Activated CD4-positive, alpha-beta T cell treated with anti-CD3 and anti-CD28 coated beads, Interleukin-2, amount 50 U/mL, for 1 hour (primary cell): ENCODE data around the gene HMG20B.

Experiments used
- DNase-seq: peaks from one replicate; pipeline ENCODE4 v3.0.0-alpha.2; 2020

Gene HMG20B

GRCh38 chr19:3622224-3622623, 49.5 kb downstream of the HMG20B start:
- DNase-seq, result no peak

- no peak for DNase-seq
Measured at GRCh38 chr19:3623716-3624115, 51.0 kb downstream of the HMG20B start.

GRCh38 chr19:3625996-3626472, 53.3 kb downstream of the HMG20B start:
- DNase-seq, result no peak

GRCh38 chr19:3626473-3627350, 54.0 kb downstream of the HMG20B start, which contains the start of gene CACTIN:
TSS of gene CACTIN (minus strand) at chr19:3626790. CDS start at chr19:3626762, 28 bp downstream.
- DNase-seq, result peak; percentile 99

- no peak for DNase-seq
Measured at GRCh38 chr19:3627351-3627723, 54.6 kb downstream of the HMG20B start.
